Activated CD4-positive, alpha-beta memory T cell treated with anti-CD3 and anti-CD28 coated beads, Interleukin-2, amount 10 ng/mL, durations not matched to agents 7 days and 5 days (primary cell): Measurements from ENCODE around the gene DUSP18. TPM values are rescaled to one million over a fixed set of nuclear protein-coding genes. Genes with fewer than 3 reads are reported as not detected.
"Not testable (repeated sequence)": the region's sequence is repeated elsewhere in the genome, so short reads cannot be mapped to it uniquely, and the experiment has no call there.

Source experiments
- CTCF ChIA-PET: fragments of 350-600 bp; sonication (Branson Sonifier 250); formaldehyde crosslinking; loops from one replicate; lab custom pipeline; 2021; ENCODE audit warnings: antibody characterized with exemption, inconsistent platforms; lab: Charles Lee
- POLR2A ChIA-PET: fragments of 350-600 bp; sonication (Branson Sonifier 250); formaldehyde crosslinking; loops from one replicate; lab custom pipeline; 2021; ENCODE audit warnings: antibody characterized with exemption; lab: Charles Lee
- DNase-seq: peaks from one replicate; pipeline ENCODE4 v3.0.0-alpha.2; 2020
- H3K27ac Mint-ChIP-seq: one replicate; pipeline ENCODE4 v1.8.0; 2021; ENCODE audit warnings: mild to moderate bottlenecking, mixed read lengths
- H3K27me3 Mint-ChIP-seq: one replicate; pipeline ENCODE4 v1.8.0; 2021; ENCODE audit warnings: mixed read lengths
- H3K36me3 Mint-ChIP-seq: one replicate; pipeline ENCODE4 v1.8.0; 2021; ENCODE audit warnings: low read depth, mixed read lengths
- H3K4me1 Mint-ChIP-seq: one replicate; pipeline ENCODE4 v1.8.0; 2021; ENCODE audit warnings: mixed read lengths
- H3K4me3 Mint-ChIP-seq: one replicate; pipeline ENCODE4 v1.8.0; 2021; ENCODE audit warnings: mild to moderate bottlenecking, mixed read lengths
- H3K9me3 Mint-ChIP-seq: one replicate; pipeline ENCODE4 v1.8.0; 2021; ENCODE audit warnings: mixed read lengths
- total RNA-seq, 2 experiments: library from RNA; stranded (reverse); gene quantifications; one replicate each; pipeline ENCODE4 v1.2.3, GENCODE V29; 2021

The DUSP18 gene
- total RNA-seq, 2 experiments from 2014 or later, result 14.3 to 18.5 TPM

DNA sequence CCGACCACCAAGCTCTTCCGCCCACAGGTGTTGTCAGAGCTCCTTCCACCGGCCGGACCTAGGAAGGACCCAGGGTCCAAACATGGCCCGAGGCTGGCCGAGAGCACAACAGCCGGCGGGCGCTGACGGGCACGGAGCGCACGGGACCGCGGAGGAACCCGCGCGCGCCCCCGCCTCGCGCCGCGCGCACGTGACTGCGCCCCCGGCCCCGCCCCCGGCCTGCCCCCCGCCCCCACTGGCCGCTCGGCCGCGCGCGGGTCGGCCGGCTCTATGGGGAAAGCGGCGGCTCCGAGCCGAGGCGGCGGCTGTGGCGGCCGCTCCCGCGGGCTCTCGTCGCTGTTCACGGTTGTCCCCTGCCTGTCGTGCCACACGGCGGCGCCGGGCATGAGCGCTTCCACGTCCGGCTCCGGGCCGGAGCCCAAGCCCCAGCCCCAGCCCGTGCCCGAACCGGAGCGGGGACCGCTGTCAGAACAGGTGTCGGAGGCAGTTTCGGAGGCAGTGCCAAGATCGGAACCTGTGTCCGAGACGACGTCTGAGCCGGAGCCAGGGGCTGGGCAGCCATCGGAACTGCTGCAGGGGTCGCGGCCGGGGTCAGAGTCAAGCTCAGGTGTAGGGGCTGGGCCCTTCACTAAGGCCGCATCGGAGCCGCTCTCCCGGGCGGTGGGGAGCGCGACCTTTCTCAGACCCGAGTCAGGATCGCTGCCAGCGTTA, 27.1 kb upstream of the DUSP18 start, which contains the start of gene OSBP2:
TSS of gene OSBP2 (plus strand) at position 235 of the 711 bp plus-strand sequence. CDS start at position 271, 36 bp downstream.
- H3K27me3 Mint-ChIP-seq, result no peaks in the 10 kb centered on the region
- H3K4me3 Mint-ChIP-seq, result peak within 1 kb of the TSS; percentile 87
- peak within 1 kb of the TSS; percentile 53 for H3K27ac Mint-ChIP-seq
- H3K9me3 Mint-ChIP-seq, result no peaks in the 10 kb centered on the region
- DNase-seq, result peak; percentile 46
- ChIA-PET CTCF (interaction anchor here (1.4 to 1.7 kb wide), 4 partner anchors 60 kb away, joined by 3 to 11 read pairs (median 5); no protein-coding TSS in a partner anchor), POLR2A (interaction anchor here (0.6 to 2.4 kb wide), 8 partner anchors 11 to 60 kb away, joined by 3 to 11 read pairs (median 4); no protein-coding TSS in a partner anchor)
- peaks cover 23% of the 10 kb centered on the region for H3K4me1 Mint-ChIP-seq
- no peaks in the 10 kb centered on the region for H3K36me3 Mint-ChIP-seq

DNA sequence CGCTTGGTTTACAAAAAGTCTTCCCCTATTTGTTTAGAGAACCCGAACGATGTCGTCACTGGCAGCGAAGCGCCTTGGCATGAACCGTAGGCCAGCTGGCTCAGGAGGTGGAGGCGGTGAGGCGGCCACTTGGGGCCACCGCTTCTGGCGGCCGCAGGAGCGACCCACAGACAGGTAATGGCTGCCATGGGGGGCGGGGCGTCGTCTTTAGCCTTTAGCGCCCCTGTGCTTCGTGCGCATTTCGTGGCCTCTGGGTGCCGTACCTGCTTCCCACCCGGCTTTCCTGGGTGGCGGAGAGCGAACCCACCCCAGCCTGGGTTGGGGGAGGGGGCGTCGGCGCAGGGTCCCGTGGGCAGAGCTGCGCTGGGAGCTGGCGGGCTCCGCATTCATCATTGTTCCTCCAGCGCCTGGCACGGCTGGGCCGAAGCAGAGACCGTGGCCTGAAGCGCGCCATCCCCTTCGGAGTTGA, 26.5 kb upstream of the DUSP18 start:
- Mint-ChIP-seq H3K4me3 (peak overlapping the region; percentile 87), H3K27ac (peak overlapping the region; percentile 53), H3K36me3 (no peaks in the 10 kb centered on the region), H3K4me1 (peaks cover 25% of the 10 kb centered on the region), H3K27me3 (no peaks in the 10 kb centered on the region), H3K9me3 (no peaks in the 10 kb centered on the region)
- ChIA-PET POLR2A (interaction anchor here (1.0 to 2.4 kb wide), 7 partner anchors 12 to 59 kb away, joined by 3 to 11 read pairs (median 4); no protein-coding TSS in a partner anchor), CTCF (interaction anchor here (0.6 to 1.7 kb wide), 3 partner anchors 60 to 228 kb away, joined by 3 to 11 read pairs (median 5); no protein-coding TSS in a partner anchor)
- DNase-seq, result peak; percentile 69

- CTCF ChIA-PET, result interaction anchor here (0.9 to 1.4 kb wide), 2 partner anchors 57 to 64 kb away, joined by 3 to 5 read pairs; no protein-coding TSS in a partner anchor
- Mint-ChIP-seq H3K36me3 (no peaks in the 10 kb centered on the region), H3K27ac (no peak overlapping the region), H3K4me3 (no peak overlapping the region), H3K9me3 (no peaks in the 10 kb centered on the region), H3K4me1 (peaks cover 23% of the 10 kb centered on the region), H3K27me3 (no peaks in the 10 kb centered on the region)
- no peak for DNase-seq
- POLR2A ChIA-PET, result interaction anchor here (1.0 kb wide), 1 partner anchor 24 kb away, joined by 3 read pairs; no protein-coding TSS in a partner anchor
These were observed 23.5 kb upstream of the DUSP18 start for GRCh38 chr22:30691204-30691603.

GRCh38 chr22:30689622-30690021, 21.9 kb upstream of the DUSP18 start:
- CTCF ChIA-PET, result interaction anchor here (0.6 to 1.4 kb wide), 3 partner anchors 55 to 66 kb away, joined by 3 to 5 read pairs (median 3); no protein-coding TSS in a partner anchor

DNA sequence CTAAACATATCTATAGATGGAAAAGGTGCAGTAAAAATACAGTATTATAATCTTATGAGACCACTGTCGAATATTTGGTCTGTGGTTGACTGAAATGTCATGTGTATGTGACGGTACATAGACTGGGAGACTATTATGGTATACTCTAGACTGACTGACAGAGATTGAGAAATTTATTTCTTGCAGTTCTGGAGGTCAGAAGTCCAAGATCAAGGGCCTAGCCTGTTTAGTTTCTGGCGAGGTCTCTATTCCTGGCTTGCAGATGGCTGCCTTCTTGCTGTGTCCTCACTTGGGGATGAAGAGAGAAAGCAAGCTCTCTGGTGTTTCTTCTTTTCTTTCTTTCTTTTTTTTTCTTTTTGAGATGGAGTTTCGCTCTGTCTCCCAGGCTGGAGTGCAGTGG, 19.7 kb upstream of the DUSP18 start:
- H3K9me3 Mint-ChIP-seq, result no peaks in the 10 kb centered on the region
- peaks cover 2% of the 10 kb centered on the region for H3K27me3 Mint-ChIP-seq
- no peak for DNase-seq
- H3K36me3 Mint-ChIP-seq, result no peaks in the 10 kb centered on the region
- CTCF ChIA-PET, result interaction anchor here (0.7 kb wide), 1 partner anchor 996 kb away, joined by 3 read pairs; no protein-coding TSS in a partner anchor
- H3K27ac Mint-ChIP-seq, result no peak overlapping the region
- POLR2A ChIA-PET, result no interaction called here
- peaks cover 2% of the 10 kb centered on the region for H3K4me1 Mint-ChIP-seq
- no peak overlapping the region for H3K4me3 Mint-ChIP-seq

More at GRCh38 chr22:30689622-30690021, 21.9 kb upstream of the DUSP18 start:
- H3K27me3 Mint-ChIP-seq, result peaks cover 2% of the 10 kb centered on the region
- no peaks in the 10 kb centered on the region for H3K9me3 Mint-ChIP-seq
- peaks cover 12% of the 10 kb centered on the region for H3K4me1 Mint-ChIP-seq
- H3K4me3 Mint-ChIP-seq, result no peak overlapping the region
- POLR2A ChIA-PET, result no interaction called here
- H3K27ac Mint-ChIP-seq, result no peak overlapping the region
- no peak for DNase-seq
- H3K36me3 Mint-ChIP-seq, result no peaks in the 10 kb centered on the region

- peaks cover 2% of the 10 kb centered on the region for H3K4me1 Mint-ChIP-seq
- H3K36me3 Mint-ChIP-seq, result no peaks in the 10 kb centered on the region
- no peaks in the 10 kb centered on the region for H3K9me3 Mint-ChIP-seq
- no peak overlapping the region for H3K27ac Mint-ChIP-seq
- CTCF ChIA-PET, result interaction anchor here (0.7 kb wide), 1 partner anchor 17 kb away, joined by 3 read pairs; no protein-coding TSS in a partner anchor
- POLR2A ChIA-PET, result no interaction called here
- no peak overlapping the region for H3K4me3 Mint-ChIP-seq
- DNase-seq, result no peak
- peaks cover 2% of the 10 kb centered on the region for H3K27me3 Mint-ChIP-seq
These were observed 17.5 kb upstream of the DUSP18 start for GRCh38 chr22:30685178-30685577.

DNA sequence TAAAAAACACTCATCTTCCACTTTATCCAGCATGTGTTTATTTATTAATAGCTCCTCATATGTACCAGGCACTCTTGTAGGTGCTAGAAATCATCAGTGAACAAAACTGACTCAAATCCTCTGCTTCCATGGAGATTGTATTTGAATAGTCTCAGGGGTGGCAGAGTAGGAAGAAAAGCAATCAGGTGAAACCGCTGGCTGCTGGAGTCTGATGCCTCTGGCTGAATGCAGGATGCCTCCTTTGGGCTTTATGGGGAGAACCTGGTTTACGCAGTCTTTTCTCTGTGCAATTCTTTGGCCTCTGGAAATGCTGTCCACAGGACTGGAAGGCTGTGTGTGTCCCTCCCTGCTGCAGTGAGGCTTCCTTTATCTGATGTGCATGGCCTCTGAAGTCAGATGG, 14.2 kb upstream of the DUSP18 start:
- ChIA-PET CTCF (interaction anchor here (1.1 kb wide), 1 partner anchor 73 kb away, joined by 3 read pairs; no protein-coding TSS in a partner anchor), POLR2A (no interaction called here)
- DNase-seq, result no peak
- peaks cover 3% of the 10 kb centered on the region for H3K4me1 Mint-ChIP-seq
- H3K4me3 Mint-ChIP-seq, result no peak overlapping the region
- H3K27me3 Mint-ChIP-seq, result peaks cover 20% of the 10 kb centered on the region
- no peak overlapping the region for H3K27ac Mint-ChIP-seq
- no peaks in the 10 kb centered on the region for H3K9me3 Mint-ChIP-seq
- H3K36me3 Mint-ChIP-seq, result no peaks in the 10 kb centered on the region

DNA sequence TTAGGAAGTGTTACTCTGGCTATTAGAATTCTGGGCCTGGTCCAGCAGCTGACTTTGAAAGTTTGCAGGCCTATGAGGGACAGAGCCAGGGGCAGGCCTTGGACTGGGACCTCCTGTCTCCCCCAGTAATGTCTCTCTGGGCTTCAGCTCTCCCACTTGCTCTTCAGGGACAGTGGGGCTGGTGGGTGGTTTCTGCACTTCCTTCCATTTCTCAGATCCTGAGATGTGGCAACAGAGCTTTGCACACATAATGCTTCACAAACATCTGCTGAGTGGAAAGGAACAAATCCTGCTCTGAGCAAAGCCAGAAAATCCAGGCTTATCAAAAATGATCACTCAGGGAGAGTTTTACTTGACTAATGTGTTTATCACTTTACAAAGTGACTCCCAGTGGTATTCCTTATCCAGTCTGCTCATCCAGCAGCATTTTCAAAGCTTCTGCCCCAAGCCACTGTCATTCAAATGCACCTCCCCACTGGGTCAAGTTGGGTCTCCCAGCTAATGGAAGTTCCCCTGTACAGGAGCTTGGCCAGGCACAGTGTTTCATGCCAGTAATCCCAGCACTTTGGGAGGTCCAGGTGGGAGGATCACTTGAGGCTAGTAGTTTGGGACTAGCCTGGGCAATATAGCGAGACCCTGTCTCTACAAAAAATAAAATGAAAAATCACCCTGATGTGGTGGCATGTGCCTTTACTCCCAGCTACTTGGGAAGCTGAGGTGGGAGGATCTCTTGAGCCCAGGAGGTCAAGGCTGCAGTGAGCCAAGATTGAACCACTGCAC, 13.5 kb upstream of the DUSP18 start:
- CTCF ChIA-PET, result interaction anchor here (1.1 kb wide), 1 partner anchor 73 kb away, joined by 3 read pairs; no protein-coding TSS in a partner anchor
- H3K27me3 Mint-ChIP-seq, result peaks cover 26% of the 10 kb centered on the region
- no peak overlapping the region for H3K4me3 Mint-ChIP-seq
- H3K27ac Mint-ChIP-seq, result no peak overlapping the region
- no peak for DNase-seq
- H3K9me3 Mint-ChIP-seq, result no peaks in the 10 kb centered on the region
- H3K36me3 Mint-ChIP-seq, result no peaks in the 10 kb centered on the region
- peaks cover 3% of the 10 kb centered on the region for H3K4me1 Mint-ChIP-seq
- POLR2A ChIA-PET, result no interaction called here

DNA sequence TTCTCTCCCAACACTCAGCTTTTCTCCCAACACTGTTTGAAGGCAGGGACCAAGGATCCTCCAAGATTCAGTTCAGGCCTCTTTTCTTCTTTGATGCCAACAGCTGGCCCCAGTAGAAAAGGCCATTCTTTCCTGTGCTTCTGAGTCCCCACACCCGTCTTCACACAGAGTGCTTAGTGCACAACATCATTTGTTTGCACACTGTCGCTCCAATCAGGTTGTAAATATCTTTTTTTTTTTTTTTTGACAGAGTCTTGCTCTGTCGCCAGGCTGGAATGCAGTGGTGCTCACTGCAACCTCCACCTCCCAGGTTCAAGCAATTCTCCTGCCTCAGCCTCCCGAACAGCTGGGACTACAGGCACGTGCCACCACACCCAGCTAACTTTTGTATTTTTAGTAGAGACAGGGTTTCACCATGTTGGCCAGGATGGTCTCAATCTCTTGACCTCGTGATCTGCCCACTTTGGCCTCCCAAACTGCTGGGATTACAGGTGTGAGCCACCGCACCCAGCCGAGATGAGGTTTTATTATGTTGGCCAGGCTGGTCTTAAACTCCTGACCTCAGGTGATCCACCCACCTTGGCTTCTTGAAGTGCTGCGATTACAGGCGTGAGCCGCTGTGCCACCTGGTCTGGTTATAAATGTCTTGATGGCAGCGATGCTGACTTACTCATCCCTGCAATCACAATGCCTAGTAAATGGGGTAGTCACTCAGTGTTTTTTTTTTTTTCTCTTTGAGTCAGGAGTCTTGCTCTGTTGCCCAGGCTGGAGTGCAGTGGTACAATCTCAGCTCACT, 12.4 kb upstream of the DUSP18 start:
- not testable (repeated sequence) for H3K27ac Mint-ChIP-seq
- ChIA-PET CTCF (interaction anchor here (1.5 kb wide), 1 partner anchor 75 kb away, joined by 4 read pairs; no protein-coding TSS in a partner anchor), POLR2A (interaction anchor here (1.1 kb wide), 1 partner anchor 31 kb away, joined by 3 read pairs; no protein-coding TSS in a partner anchor)

GRCh38 chr22:30676565-30676964, 8.9 kb upstream of the DUSP18 start:
- CTCF ChIA-PET, H3K27ac Mint-ChIP-seq, DNase-seq, H3K4me1 Mint-ChIP-seq, POLR2A ChIA-PET, H3K4me3 Mint-ChIP-seq, H3K9me3 Mint-ChIP-seq, H3K36me3 Mint-ChIP-seq: not testable (repeated sequence)
- peaks cover 31% of the 10 kb centered on the region for H3K27me3 Mint-ChIP-seq

More for the DNA sequence above, 12.4 kb upstream of the DUSP18 start:
- H3K4me1 Mint-ChIP-seq, H3K9me3 Mint-ChIP-seq, H3K4me3 Mint-ChIP-seq, DNase-seq, H3K36me3 Mint-ChIP-seq: not testable (repeated sequence)
- peaks cover 33% of the 10 kb centered on the region for H3K27me3 Mint-ChIP-seq

DNA sequence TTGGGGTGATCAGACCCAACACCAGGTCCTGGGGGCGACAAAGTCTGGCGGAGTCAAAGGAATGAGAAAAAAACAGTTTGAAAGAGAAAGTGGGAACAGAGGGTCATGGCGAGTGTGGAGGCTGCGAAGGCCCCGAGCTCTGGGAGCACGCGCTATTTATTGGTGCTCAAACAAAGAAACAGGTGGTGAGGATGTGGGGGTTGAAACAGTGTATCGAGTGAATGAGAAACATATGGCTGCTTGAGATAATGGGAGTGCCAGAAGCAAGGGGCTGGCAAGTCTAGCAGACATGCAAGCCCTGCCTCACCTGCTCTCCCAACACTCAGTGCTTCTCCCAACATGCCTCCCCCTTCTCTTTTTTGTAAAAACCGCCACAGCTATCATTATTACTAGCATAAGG, 7.8 kb upstream of the DUSP18 start:
- POLR2A ChIA-PET, result interaction anchor here (1.7 kb wide), 1 partner anchor 9 kb away, joined by 3 read pairs; no protein-coding TSS in a partner anchor
- Mint-ChIP-seq H3K4me3 (no peak overlapping the region), H3K27ac (no peak overlapping the region), H3K4me1 (peaks cover 3% of the 10 kb centered on the region), H3K36me3 (no peaks in the 10 kb centered on the region), H3K9me3 (no peaks in the 10 kb centered on the region), H3K27me3 (peaks cover 31% of the 10 kb centered on the region)
- no peak for DNase-seq
- CTCF ChIA-PET, result no interaction called here

GRCh38 chr22:30674482-30674881, 6.8 kb upstream of the DUSP18 start:
- Mint-ChIP-seq H3K4me1 (peaks cover 3% of the 10 kb centered on the region), H3K9me3 (no peaks in the 10 kb centered on the region), H3K27me3 (peaks cover 31% of the 10 kb centered on the region), H3K27ac (no peak overlapping the region), H3K4me3 (no peak overlapping the region), H3K36me3 (no peaks in the 10 kb centered on the region)
- no peak for DNase-seq
- ChIA-PET POLR2A (interaction anchor here (1.7 kb wide), 1 partner anchor 10 kb away, joined by 3 read pairs; no protein-coding TSS in a partner anchor), CTCF (no interaction called here)
